SK-N-SH treated with all-trans-retinoic acid at 6 μM for 48 hours (cell line): ENCODE measurements around the gene ARHGAP15.

Source experiments
- CSDC2 ChIP-seq: fragments of 250-450 bp; sonication (Bioruptor Pico); IDR thresholded peaks from 2 replicates; pipeline ENCODE4 v1.5.0; 2020; ENCODE audit warnings: mild to moderate bottlenecking, moderate library complexity
- ISL1 ChIP-seq: fragments of 250-450 bp; sonication (Bioruptor Pico); IDR thresholded peaks from 2 replicates; pipeline ENCODE4 v2.1.2; 2022; ENCODE audit warnings: mild to moderate bottlenecking, moderate library complexity
- POU6F1 ChIP-seq: fragments of 250-450 bp; sonication (Bioruptor Pico); IDR thresholded peaks from 2 replicates; pipeline ENCODE4 v1.8.0; 2021; ENCODE audit warnings: low read depth, mild to moderate bottlenecking, moderate library complexity, borderline replicate concordance
- TOX ChIP-seq: fragments of 250-450 bp; sonication (Bioruptor Pico); IDR thresholded peaks from 2 replicates; pipeline ENCODE4 v1.8.0; 2021; ENCODE audit warnings: mild to moderate bottlenecking, moderate library complexity, borderline replicate concordance
- ZC3H10 ChIP-seq: fragments of 250-450 bp; sonication (Bioruptor Pico); IDR thresholded peaks from 2 replicates; pipeline ENCODE4 v1.5.1; 2021; ENCODE audit warnings: mild to moderate bottlenecking, moderate library complexity
- ZFP3 ChIP-seq: fragments of 250-450 bp; sonication (Bioruptor Pico); IDR thresholded peaks from 2 replicates; pipeline ENCODE4 v1.5.0; 2020; ENCODE audit warnings: mild to moderate bottlenecking, moderate library complexity

- no peak for TF ChIP-seq CSDC2 (CRISPR knock-in tag)
- no peak for TF ChIP-seq TOX
- no peak for TF ChIP-seq ZC3H10 (CRISPR knock-in tag)
- no peak for TF ChIP-seq ZFP3 (CRISPR knock-in tag)
- TF ChIP-seq ISL1 (CRISPR knock-in tag), result no peak
- TF ChIP-seq POU6F1, result no peak
These were observed 352.5 kb downstream of the ARHGAP15 start for GRCh38 chr2:143481733-143482132.
